ENCODE data around the gene PLXNA2.

The PLXNA2 gene

GRCh38 chr1:208038303-208038702 lies 205.9 kb downstream of the PLXNA2 start:
- no peak for DNase-seq

- no peak for DNase-seq
Observed at GRCh38 chr1:208036918-208037766, 207.0 kb downstream of the PLXNA2 start.

- DNase-seq = no peak
Observed at GRCh38 chr1:208036106-208036808, 207.9 kb downstream of the PLXNA2 start.

DNA sequence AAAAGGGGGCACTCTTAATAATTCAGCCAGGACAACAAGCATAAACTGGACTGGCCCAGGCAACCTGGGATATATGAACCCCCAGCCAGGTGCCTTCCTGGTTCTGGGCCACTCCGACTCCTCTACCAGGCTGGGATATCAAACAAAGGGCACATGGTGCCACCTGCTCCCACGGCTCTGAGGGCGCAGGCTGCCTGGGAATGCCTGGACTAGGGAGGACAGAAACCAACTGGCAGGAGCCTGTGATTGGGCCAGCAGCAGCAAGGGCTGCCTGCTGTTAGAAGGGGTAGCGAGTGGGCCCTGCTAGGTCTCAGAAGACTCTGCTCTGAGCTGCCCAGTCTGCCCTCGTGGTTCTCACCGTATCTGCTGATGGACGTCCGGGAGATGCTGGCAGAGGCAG lies 210.0 kb downstream of the PLXNA2 start:
- DNase-seq = no peak

GRCh38 chr1:208033236-208033635 lies 210.9 kb downstream of the PLXNA2 start:
- no peak for DNase-seq

DNA sequence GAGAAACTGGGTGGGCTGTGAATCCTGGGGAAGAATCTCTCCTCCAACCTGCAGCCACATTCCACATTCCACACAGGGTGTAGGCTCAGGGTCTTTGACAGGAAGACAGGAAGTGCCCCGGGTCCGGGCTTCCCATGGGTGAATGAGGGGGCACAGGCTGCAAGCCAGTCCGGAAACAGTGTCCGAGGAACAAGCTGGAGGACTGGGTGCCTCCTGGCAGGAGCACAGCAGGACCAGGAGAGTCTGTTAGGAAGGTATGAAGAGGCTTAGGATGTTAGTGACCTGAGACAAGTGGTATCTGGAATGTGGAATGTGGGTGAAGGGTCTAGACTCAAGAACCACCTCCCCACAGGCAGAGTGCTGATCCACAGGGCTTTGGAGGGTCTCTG lies 212.3 kb downstream of the PLXNA2 start:
- DNase-seq = no peak

DNA sequence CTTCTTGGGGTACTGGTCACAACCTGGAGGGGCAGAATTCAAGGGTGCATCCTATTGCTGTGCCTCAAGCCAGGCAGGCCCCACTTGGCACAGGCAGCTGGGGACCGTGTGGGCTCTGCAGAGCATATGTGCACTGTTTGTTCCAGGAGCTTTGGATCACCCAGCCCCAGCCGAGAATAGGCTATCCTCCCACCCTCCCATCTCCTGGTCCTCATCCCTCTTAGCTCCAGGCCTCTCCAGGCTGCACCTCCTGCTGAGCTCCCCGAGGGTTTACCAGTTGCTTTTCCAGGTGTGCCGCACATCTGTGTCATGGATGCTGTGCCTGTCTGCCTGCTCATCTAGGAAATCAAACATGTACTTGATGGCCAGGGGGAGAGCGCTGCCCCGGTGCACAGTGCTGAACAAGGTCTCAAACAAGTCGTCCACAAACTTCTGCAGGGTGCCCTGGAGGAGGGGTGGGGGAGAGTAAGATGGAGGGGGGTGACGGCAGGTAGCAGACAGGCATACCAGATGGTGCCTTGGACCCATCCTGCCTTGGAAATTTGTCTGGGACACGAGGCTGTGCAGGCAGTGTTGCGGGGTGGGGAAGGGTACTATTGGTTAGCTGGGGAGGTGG lies 212.8 kb downstream of the PLXNA2 start:
- no peak for DNase-seq

DNA sequence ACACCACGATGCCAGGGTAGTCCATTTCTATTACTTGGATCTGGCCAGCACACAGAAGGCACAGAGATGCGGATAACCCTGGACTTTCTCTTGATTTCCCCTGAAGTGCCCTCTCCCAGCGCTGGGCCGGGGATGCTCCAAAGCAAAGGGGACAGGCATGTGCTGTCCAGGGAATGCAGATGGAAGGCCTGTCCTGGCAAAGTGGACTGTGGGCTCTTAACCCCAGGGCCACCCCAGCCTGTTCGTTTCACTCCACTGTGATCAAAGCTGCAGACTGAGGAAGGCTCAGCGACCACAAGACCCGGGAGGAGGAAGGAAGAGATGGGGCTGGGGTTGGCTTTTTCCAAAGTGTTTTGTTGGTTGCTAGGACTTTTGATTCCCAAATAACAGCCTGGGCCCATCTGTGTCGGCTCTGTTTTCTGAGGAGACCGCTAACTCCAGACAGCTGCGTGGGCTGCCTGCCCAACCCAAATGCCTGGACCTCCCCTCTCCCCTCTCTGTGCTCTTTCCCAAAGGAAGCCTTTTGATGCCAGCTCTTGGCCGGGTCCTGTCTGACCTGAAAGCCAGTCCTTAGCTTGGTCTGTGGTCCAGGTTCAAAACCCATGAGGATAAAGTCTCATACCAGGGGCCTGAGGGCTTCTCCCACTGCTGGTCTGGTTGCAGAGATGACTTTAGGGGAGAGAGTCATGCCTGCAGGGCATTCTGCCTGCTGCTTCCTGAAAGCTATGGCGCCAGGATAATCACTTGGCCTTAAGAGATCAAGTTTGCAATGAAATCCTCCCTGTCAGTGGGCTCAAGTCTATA lies 213.7 kb downstream of the PLXNA2 start:
- no peak for DNase-seq

DNA sequence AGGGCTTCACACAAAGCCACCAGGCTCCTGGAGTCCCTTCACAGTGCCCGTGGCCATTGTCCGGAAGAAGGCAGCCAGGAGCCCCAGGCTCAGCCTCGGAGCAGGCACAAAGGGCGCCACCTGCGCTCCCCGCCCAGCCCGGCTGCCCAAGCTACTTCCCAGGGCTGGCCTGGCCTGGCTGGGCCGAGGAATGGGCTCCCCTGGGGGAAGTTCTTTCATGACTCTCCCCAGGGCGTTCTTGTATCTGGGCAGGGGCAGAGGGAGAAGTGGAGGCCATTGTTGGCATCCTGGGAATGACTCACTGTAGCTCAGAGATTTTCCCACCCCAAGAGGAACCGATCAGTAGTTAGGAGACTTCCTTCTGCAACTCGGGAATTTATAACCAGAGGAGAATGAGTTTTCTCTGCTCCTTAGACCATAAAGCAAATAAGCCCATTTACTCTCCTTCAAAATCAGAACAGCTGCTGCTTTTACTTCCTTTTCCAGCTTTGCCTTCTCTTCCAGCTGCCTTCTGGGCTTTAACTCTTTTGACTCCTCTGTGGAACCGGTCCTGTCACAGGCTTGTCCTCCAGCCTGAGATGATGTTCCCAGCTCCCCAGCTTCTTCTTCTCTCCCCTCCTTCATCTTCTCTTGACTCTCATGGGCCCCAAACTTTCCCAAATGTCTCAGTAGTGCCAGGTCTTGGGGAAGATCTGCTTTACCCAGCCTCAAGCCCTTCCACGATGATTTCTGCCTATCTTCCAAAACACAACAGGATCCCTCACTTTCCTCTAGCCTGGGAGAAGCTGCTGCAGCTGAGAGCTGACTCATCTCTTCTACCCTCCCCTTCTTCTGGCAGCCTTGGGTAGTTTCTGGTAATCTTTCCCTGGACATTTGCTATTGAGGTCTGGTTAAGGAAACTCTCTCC lies 214.6 kb downstream of the PLXNA2 start:
- DNase-seq = no peak

DNA sequence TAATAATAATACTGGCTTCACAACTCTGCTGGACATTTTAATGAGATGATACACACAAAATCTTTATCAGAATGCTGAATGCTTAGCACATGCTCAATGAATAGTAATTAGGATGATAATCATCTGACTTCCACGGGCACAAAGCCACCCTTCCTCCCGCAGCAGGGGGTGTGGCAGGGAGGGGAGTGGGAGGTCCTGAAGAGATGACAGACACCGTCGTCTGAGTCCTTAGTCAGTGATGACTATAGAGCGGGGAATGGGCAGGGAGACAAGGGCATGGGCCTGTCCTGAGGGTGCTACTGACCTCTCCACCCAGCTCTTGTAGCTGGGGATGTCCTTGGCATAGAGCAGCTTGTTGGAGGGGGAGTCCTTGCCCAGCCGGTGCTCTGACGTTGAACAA lies 215.7 kb downstream of the PLXNA2 start:
- DNase-seq = no peak

GRCh38 chr1:208027861-208028260 lies 216.3 kb downstream of the PLXNA2 start:
- no peak for DNase-seq

DNA sequence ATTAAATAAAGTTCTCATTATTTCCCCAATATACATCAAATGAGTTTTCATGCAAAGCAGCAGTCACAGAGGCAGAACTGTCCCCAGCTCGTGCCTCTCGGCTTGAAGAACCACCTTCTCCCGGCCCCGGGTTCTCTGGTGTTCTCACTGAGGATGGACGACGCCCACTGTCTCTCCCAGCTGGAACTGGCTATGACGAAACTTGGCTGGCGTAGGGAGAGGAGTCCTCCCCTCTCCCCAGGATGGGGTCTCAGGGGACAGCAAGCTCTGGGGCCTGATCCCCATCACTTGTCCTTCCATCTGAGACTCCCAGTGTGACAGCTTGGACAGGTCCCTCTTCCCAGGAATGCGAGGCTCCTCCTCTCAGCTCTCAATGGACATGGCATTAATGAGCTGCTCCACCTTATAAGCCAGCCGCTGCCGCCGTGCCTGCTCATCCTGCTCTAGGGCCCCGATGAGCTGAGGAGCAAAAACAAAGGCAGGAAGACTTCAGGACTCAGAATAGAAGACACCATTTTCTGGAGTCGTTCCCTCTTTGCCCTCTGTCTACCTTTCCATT lies 217.2 kb downstream of the PLXNA2 start:
- DNase-seq = no peak

DNA sequence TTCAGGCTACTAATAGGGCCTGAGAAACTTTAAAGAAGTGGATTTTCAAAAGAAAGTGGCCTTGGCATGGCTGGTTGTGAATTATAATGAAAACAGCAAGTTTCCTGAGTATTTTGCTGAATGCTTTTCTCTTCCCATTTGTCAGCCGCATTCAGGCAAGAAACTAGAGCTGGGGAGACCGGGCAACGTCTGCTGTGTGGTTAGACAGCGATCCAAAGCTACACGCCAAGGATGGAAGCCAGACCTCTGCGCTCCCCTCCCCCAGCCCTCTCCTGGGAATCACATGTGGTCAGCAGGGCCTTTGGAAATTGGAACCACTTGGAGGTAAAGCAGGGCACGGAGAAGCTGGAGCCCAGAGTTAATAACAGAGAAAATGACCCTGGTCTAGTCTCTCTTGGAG lies 219.2 kb downstream of the PLXNA2 start:
- no peak for DNase-seq

GRCh38 chr1:208024406-208024805 lies 219.8 kb downstream of the PLXNA2 start:
- no peak for DNase-seq

- no peak for DNase-seq
Observed at GRCh38 chr1:208019257-208019656, 224.9 kb downstream of the PLXNA2 start.

DNA sequence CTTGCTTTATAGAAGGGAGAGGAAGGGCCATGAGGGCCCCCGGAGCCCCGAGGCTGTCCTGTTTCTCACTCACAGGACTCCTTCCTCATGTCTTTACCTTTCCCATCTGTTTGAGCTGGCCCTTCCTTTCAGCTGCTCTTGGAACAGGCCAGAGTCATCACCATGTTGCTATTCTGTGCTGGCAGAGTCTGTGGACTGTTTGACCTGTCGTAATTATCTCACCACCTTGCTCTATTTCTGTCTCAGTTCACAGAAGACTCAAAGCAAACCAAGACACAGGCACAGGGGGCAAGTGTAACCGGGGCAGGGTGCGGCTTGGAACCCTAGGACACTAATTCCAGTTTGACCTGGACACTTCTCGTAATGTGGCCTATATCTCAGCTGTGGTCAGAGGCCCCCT lies 228.9 kb downstream of the PLXNA2 start:
- DNase-seq = no peak

DNA sequence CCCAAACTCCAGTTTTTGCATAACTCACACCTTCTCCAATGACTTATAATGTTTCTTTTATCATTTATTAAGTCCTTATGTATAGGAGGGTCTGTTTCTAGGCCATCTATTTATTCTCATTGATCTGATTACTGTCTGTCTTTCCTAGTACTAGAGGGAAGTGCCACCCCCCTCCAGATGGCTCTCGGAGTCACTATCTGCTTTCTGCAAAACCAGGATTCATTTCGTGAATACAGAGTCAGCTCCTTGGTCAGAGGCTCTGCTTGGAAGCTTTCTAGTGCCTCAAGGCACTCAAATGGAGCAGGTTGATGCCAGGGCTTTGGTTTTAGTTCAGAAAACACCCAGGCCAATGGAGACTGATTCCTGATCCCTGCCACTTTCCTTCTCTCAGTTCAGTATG lies 231.0 kb downstream of the PLXNA2 start:
- DNase-seq = no peak

DNA sequence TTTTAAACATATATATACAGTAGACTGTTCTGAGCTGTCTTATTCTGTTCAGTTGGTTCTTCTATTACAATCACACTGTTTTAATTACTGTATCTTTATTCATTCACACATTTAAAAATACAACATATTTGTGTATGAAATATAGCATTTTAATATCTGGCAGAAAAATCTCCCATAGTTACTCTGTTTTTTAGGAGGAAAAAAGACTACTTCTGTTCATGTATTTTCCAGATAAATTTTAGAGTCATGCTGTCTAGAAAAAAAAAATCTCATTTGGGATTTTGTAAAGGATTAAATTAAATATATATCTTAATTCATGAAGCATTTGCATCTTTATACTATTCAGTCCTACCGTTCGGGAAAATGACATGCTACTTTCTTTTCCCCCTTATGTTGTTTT lies 231.5 kb downstream of the PLXNA2 start:
- no peak for DNase-seq

GRCh38 chr1:208010487-208011071 lies 233.6 kb downstream of the PLXNA2 start:
- DNase-seq = no peak

DNA sequence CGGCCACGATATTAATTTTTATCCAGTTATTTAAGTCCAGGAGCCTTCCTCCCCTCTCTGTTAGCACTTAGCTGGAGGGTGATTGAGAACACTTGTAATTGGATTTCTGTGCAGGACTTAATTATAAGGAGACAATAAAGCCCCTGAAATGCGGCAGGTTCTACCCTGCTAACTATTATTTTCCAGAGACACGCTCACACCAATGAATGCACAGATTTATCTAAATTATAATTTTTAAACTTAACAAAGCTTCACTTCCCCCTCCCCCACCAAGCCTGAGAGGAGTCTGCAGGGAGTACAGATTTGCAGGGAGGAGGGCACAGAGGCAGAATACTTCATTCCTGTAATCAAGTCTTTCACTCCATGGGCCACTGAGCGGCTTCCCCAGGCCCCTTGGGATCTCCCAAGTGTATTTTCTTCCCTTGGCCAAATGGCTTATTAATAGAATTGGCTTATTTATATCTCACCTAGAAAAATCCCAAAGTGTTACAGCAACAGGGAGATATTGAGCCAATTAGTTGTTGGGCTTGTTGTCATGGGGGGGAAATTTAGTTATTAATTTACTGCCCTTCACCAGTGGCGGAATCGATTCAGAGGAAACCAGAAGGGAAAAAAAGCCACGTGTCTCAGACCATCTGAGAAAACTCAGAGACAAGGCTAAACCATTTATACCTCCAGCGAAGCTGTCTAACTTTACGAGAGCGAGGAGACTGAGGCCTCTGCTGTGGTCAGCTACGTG lies 234.3 kb downstream of the PLXNA2 start:
- no peak for DNase-seq

- no peak for DNase-seq
Observed at GRCh38 chr1:208009303-208009702, 234.9 kb downstream of the PLXNA2 start.
